PC-3 (cell line): Measurements from ENCODE around the gene RRM2.

Experiments
- CTCF ChIP-seq: fragments of 300-600 bp; sonication (generic); conservative IDR thresholded peaks from 2 replicates; pipeline ENCODE4 v1.5.1; 2017; ENCODE audit warnings: antibody characterized with exemption, low read depth, mild to moderate bottlenecking, low read length
- EZH2 ChIP-seq: fragments of 300-600 bp; sonication (generic); IDR thresholded peaks from one replicate; pipeline ENCODE4 v1.6.1; 2017; ENCODE audit warnings: antibody characterized with exemption, mild to moderate bottlenecking, low read length; ENCODE audit not compliant: unreplicated experiment
- EZH2phosphoT487 ChIP-seq: fragments of 300-600 bp; sonication (generic); IDR thresholded peaks from 2 replicates; pipeline ENCODE4 v1.6.1; 2018; ENCODE audit warnings: mild to moderate bottlenecking, antibody characterized with exemption, low read length, borderline replicate concordance

GRCh38 chr2:10149635-10150034 lies 27.1 kb downstream of the RRM2 start:
- TF ChIP-seq CTCF (no peak), EZH2 (no peak), EZH2phosphoT487 (no peak)
